ENCODE results near the gene FAXDC2.

- TF ChIP-seq CTCF (conservative IDR thresholded peaks at IDR 0.05 in 1 of 2, IDR thresholded peaks at IDR 0.05 in 1 of 2; ENCODE audit: low read depth in 1 of 2, low read length in 2 of 2) (no peak), EZH2 (IDR thresholded peaks at IDR 0.05; ENCODE audit: low read length, missing control alignments) (no peak)
Observed at GRCh38 chr5:154873791-154874331, 23.5 kb upstream of the FAXDC2 start.

Measured in fibroblast of lung (primary cell).